Nephron progenitor cell (in vitro differentiated cells): ENCODE data around the gene BTK.
A peak's percentile ranks its signal among the peaks of the same experiment; 100 is the strongest.

Experiments used
- DNase-seq: peaks from one replicate; pipeline ENCODE4 v3.0.0; 2021
- H3K27ac Mint-ChIP-seq: 2 replicates; pipeline ENCODE4 v1.8.0; 2021; ENCODE audit warnings: mild to moderate bottlenecking, moderate library complexity, mixed read lengths
- H3K27me3 Mint-ChIP-seq: 2 replicates; pipeline ENCODE4 v1.8.0; 2021; ENCODE audit warnings: mild to moderate bottlenecking, low read depth, mixed read lengths; ENCODE audit not compliant: poor library complexity
- H3K36me3 Mint-ChIP-seq: 2 replicates; pipeline ENCODE4 v1.8.0; 2021; ENCODE audit warnings: low read depth, mixed read lengths
- H3K4me1 Mint-ChIP-seq: 2 replicates; pipeline ENCODE4 v1.8.0; 2021; ENCODE audit warnings: mixed read lengths
- H3K4me3 Mint-ChIP-seq: 2 replicates; pipeline ENCODE4 v1.8.0; 2021; ENCODE audit warnings: mild to moderate bottlenecking, moderate library complexity, mixed read lengths
- H3K9me3 Mint-ChIP-seq: 2 replicates; pipeline ENCODE4 v1.8.0; 2021; ENCODE audit warnings: mild to moderate bottlenecking, moderate library complexity, mixed read lengths
- CTCF ChIP-seq: fragments of 200-600 bp; sonication (generic); IDR thresholded peaks from 2 replicates; pipeline ENCODE4 v1.5.0; 2021; ENCODE audit warnings: antibody characterized with exemption

BTK gene

DNA sequence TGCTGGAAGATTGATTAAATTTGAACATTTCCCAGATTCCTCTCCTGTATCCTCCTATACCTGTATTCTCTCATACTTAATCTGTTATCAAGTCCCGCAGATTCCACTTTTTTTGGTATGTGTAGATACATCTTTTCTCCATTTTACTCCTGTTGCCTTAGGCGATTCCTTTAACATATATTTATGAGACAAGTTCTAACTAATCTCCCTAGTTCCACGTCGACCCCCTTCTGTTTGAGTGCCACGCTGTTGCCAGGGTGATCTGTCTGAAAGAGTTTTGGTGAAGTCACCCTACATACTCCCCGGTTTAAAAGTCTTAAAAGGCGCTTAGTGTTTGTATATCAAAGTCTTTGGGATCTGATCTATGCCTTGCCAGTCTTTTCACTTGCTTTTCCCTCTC lies 24.5 kb upstream of the BTK start:
- Mint-ChIP-seq H3K4me1 (peaks cover 24% of the 10 kb centered on the region), H3K27me3 (no peaks in the 10 kb centered on the region), H3K27ac (no peak overlapping the region), H3K36me3 (peaks cover 12% of the 10 kb centered on the region), H3K4me3 (peak overlapping the region; percentile 76), H3K9me3 (peaks cover 47% of the 10 kb centered on the region)
- no peak for DNase-seq
- TF ChIP-seq CTCF: no peak

- H3K36me3 Mint-ChIP-seq: peaks cover 15% of the 10 kb centered on the region
- peak overlapping the region; percentile 100 for H3K27ac Mint-ChIP-seq
- H3K9me3 Mint-ChIP-seq: peaks cover 45% of the 10 kb centered on the region
- DNase-seq: no peak
- peak overlapping the region; percentile 95 for H3K4me3 Mint-ChIP-seq
- no peak for TF ChIP-seq CTCF
- H3K4me1 Mint-ChIP-seq: peaks cover 19% of the 10 kb centered on the region
- no peaks in the 10 kb centered on the region for H3K27me3 Mint-ChIP-seq
Observed at GRCh38 chrX:101409043-101409442, 23.1 kb upstream of the BTK start.

DNA sequence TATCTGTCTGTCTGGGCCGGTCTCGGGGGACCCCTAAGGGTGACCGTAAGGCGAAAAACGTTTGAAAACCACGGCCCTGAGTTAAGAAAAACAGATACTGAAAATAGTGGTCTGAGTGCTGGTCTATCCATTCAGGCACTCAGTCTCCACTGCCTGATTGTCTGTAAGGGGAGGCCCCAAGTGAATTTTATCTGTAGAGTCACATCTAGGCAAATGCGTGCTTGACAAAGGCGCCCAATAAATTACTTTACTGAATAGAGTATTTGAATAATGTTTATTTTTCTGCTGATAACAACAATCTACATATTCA lies 22.5 kb upstream of the BTK start:
- peak overlapping the region; percentile 100 for H3K27ac Mint-ChIP-seq
- DNase-seq: no peak
- peak overlapping the region; percentile 95 for H3K4me3 Mint-ChIP-seq
- peaks cover 21% of the 10 kb centered on the region for H3K36me3 Mint-ChIP-seq
- no peaks in the 10 kb centered on the region for H3K27me3 Mint-ChIP-seq
- H3K4me1 Mint-ChIP-seq: peaks cover 19% of the 10 kb centered on the region
- H3K9me3 Mint-ChIP-seq: peaks cover 50% of the 10 kb centered on the region
- TF ChIP-seq CTCF: no peak

DNA sequence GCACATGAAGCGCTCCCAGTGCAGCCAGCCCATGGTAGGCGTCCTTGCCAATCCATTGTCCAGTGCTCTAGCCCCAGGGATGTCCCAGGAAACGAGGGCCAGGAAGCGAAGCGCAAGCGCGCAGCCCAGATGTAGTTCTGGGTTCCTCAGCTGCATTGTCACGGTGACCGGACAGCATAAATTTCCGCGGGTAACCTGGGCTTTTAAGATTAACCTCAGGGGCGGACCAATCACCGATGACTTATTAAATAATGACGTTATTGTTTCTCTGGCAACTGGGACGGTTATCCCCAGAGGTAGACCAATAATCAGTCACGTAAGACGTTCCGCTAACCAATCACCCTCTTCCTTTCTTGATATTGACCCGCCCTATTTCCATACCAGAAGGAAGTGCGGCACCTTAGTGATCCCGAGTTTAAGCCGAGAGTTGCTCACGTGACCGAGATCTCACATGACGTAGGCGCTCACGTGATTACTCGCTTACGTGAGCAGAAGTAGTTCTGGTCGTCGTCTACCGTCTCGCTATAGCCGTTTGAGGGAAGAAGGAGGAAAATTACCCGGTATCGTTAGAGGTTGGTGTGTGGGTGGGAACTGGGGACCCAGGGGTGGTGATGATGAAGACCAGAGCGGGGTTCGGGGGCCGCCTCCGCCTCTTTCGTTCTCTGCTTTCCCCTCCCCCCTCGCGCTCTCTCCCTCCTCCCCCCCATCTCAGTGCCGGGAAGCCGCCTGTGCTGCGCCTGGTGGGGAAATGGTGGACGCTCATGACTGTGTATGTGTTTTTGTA lies 21.9 kb upstream of the BTK start, which contains the start of the genes GLA and HNRNPH2:
Gene GLA, minus strand, starts transcription at position 178 of the 784 bp plus-strand sequence. Its CDS starts 22 bp downstream, at position 156.
Gene HNRNPH2, plus strand, starts transcription at position 475 of the 784 bp plus-strand sequence. CDS start 3,767 bp downstream, outside the sequence.
- DNase-seq: peak; percentile 78
- Mint-ChIP-seq H3K27me3 (no peaks in the 10 kb centered on the region), H3K4me3 (peak within 1 kb of the TSS; percentile 95), H3K4me1 (peaks cover 19% of the 10 kb centered on the region), H3K27ac (peak within 1 kb of the TSS; percentile 100), H3K9me3 (peaks cover 45% of the 10 kb centered on the region), H3K36me3 (peaks cover 22% of the 10 kb centered on the region)
- TF ChIP-seq CTCF: no peak

DNA sequence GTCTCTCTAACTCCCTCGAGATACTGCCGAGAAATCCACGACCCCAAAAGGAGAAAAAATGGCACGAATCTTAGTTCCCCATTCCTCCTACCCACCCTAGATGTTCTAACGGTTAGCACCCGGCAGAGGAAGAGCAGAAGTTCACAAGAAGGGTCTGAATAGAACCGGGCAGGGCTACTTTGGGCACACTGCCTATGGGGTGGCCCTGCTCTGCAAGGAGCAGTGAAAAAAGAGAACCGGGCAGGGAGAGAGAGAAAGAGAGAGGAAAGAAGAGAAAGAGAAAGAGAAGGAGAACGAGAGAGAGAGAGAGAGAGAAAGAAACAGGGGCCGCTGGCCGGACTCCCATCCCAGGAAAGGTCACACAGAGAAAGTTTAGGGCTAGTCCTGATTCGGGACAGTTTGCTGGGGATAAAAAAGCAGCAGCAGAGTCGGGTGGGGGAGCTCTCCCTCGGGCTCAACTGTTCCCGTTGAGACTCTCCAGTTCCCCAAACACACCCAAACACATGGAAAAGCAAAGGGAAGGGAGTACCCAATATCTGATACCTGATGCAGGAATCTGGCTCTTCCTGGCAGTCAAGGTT lies 21.3 kb upstream of the BTK start:
- H3K27ac Mint-ChIP-seq: peak overlapping the region; percentile 100
- H3K4me1 Mint-ChIP-seq: peaks cover 19% of the 10 kb centered on the region
- no peaks in the 10 kb centered on the region for H3K27me3 Mint-ChIP-seq
- peaks cover 39% of the 10 kb centered on the region for H3K9me3 Mint-ChIP-seq
- DNase-seq: no peak
- H3K4me3 Mint-ChIP-seq: peak overlapping the region; percentile 95
- peaks cover 23% of the 10 kb centered on the region for H3K36me3 Mint-ChIP-seq
- no peak for TF ChIP-seq CTCF
